Liver (tissue), 9 donors: ENCODE data around the gene SERPINF2. TPM values are rescaled to one million over a fixed set of nuclear protein-coding genes. Genes with fewer than 3 reads are reported as not detected.

Experiments
- DNase-seq: peaks from one replicate; pipeline ENCODE4 v3.0.0-alpha.2; 2017; ENCODE audit warnings: low spot score
- H3K27ac ChIP-seq, 2 donors: one replicate each; pipeline ENCODE4 v1.7.0; 2013; ENCODE audit warnings: inconsistent platforms in 2 of 2, low read length in 2 of 2, control low read depth in 1 of 2, low read depth in 1 of 2, mild to moderate bottlenecking in 1 of 2
- H3K27me3 ChIP-seq, 4 donors: one replicate each; pipeline versions ENCODE4 v1.6.1 to v1.7.0; 2013; ENCODE audit warnings: low read length in 3 of 4, inconsistent platforms in 1 of 4, mild to moderate bottlenecking in 1 of 4, moderate library complexity in 1 of 4; ENCODE audit not compliant: control insufficient read depth in 4 of 4, insufficient read depth in 4 of 4
- H3K36me3 ChIP-seq, 4 donors: one replicate each; pipeline versions ENCODE4 v1.6.1 to v1.7.0; 2013; ENCODE audit warnings: low read length in 3 of 4, mild to moderate bottlenecking in 3 of 4, low read depth in 1 of 4, moderate library complexity in 1 of 4; ENCODE audit not compliant: control insufficient read depth in 4 of 4, insufficient read depth in 3 of 4
- H3K4me1 ChIP-seq, 4 donors: one replicate each; pipeline versions ENCODE4 v1.6.1 to v1.7.0; 2013; ENCODE audit warnings: low read length in 3 of 4, mild to moderate bottlenecking in 3 of 4, moderate library complexity in 1 of 4; ENCODE audit not compliant: control insufficient read depth in 4 of 4, insufficient read depth in 4 of 4
- H3K4me3 ChIP-seq, 3 donors: one replicate each; pipeline versions ENCODE4 v1.6.1 to v1.7.0; 2013; ENCODE audit warnings: low read length in 3 of 3, control low read depth in 1 of 3, low read depth in 1 of 3, mild to moderate bottlenecking in 1 of 3
- H3K9ac ChIP-seq, 2 donors: one replicate each; pipeline ENCODE4 v1.7.0; 2013; ENCODE audit warnings: low read length in 2 of 2, mild to moderate bottlenecking in 2 of 2, moderate library complexity in 2 of 2, control low read depth in 1 of 2, low read depth in 1 of 2
- H3K9me3 ChIP-seq, 4 donors: one replicate each; pipeline versions ENCODE4 v1.6.1 to v1.7.0; 2013; ENCODE audit warnings: low read length in 3 of 4; ENCODE audit not compliant: control insufficient read depth in 4 of 4
- ATF3 ChIP-seq: IDR thresholded peaks from 2 replicates; pipeline ENCODE4 v1.6.1; 2016; ENCODE audit warnings: antibody characterized with exemption
- CTCF ChIP-seq: fragments of 150-350 bp; IDR thresholded peaks from 2 replicates; pipeline ENCODE4 v1.5.1; 2017; ENCODE audit warnings: improper control_type of control experiment, low read depth, low read length; ENCODE audit not compliant: missing input control
- EGR1 ChIP-seq, 2 donors: IDR thresholded peaks; 2 replicates each; pipeline ENCODE4 v1.6.1; 2016 to 2018; ENCODE audit warnings: antibody characterized with exemption in 2 of 2, low read depth in 2 of 2
- FOXA1 ChIP-seq: IDR thresholded peaks from 2 replicates; pipeline ENCODE4 v1.6.1; 2016; ENCODE audit warnings: antibody characterized with exemption
- FOXA2 ChIP-seq: IDR thresholded peaks from 2 replicates; pipeline ENCODE4 v1.6.1; 2016; ENCODE audit warnings: antibody characterized with exemption
- GABPA ChIP-seq, 2 donors: IDR thresholded peaks in 1 of 2; conservative IDR thresholded peaks in 1 of 2; 2 replicates each; pipeline ENCODE4 v1.6.1; 2016; ENCODE audit warnings: antibody characterized with exemption in 2 of 2, mild to moderate bottlenecking in 1 of 2, moderate library complexity in 1 of 2
- HNF4A ChIP-seq, 2 donors: conservative IDR thresholded peaks; 2 replicates each; pipeline ENCODE4 v1.6.1; 2016; ENCODE audit warnings: antibody characterized with exemption in 2 of 2, mild to moderate bottlenecking in 2 of 2
- HNF4G ChIP-seq: IDR thresholded peaks from 2 replicates; pipeline ENCODE4 v1.6.1; 2016; ENCODE audit warnings: antibody characterized with exemption
- JUND ChIP-seq, 2 donors: IDR thresholded peaks; 2 replicates each; pipeline ENCODE4 v1.6.1; 2016; ENCODE audit warnings: antibody characterized with exemption in 2 of 2
- MAX ChIP-seq: IDR thresholded peaks from 2 replicates; pipeline ENCODE4 v1.6.1; 2016; ENCODE audit warnings: antibody characterized with exemption
- NR2F2 ChIP-seq: IDR thresholded peaks from 2 replicates; pipeline ENCODE4 v1.6.1; 2016; ENCODE audit warnings: antibody characterized with exemption
- RAD21 ChIP-seq, 2 donors: IDR thresholded peaks; 2 replicates each; pipeline ENCODE4 v1.6.1; 2016; ENCODE audit warnings: antibody characterized with exemption in 2 of 2, mild to moderate bottlenecking in 2 of 2
- REST ChIP-seq: IDR thresholded peaks from 2 replicates; pipeline ENCODE4 v1.6.1; 2016; ENCODE audit warnings: antibody characterized with exemption, mild to moderate bottlenecking
- RXRA ChIP-seq, 2 donors: IDR thresholded peaks; 2 replicates each; pipeline ENCODE4 v1.6.1; 2017 to 2018; ENCODE audit warnings: antibody characterized with exemption in 2 of 2, mild to moderate bottlenecking in 1 of 2
- SP1 ChIP-seq: IDR thresholded peaks from 2 replicates; pipeline ENCODE4 v1.6.1; 2018; ENCODE audit warnings: antibody characterized with exemption, mild to moderate bottlenecking
- TAF1 ChIP-seq: conservative IDR thresholded peaks from 2 replicates; pipeline ENCODE4 v1.6.1; 2016; ENCODE audit warnings: antibody characterized with exemption, mild to moderate bottlenecking
- YY1 ChIP-seq: IDR thresholded peaks from 2 replicates; pipeline ENCODE4 v1.6.1; 2016; ENCODE audit warnings: antibody characterized with exemption, mild to moderate bottlenecking
- ZBTB33 ChIP-seq: IDR thresholded peaks from 2 replicates; pipeline ENCODE4 v1.6.1; 2016; ENCODE audit warnings: antibody characterized with exemption
- WGBS: extraction: QIAGEN DNeasy Blood & Tissue Kit; methylation state at CpG from one replicate; pipeline ENCODE4 v1.1.7; 2013; 5-methylcytosine and 5-hydroxymethylcytosine counted together
- polyA plus RNA-seq, 2 donors: library from polyadenylated mRNA; stranded (reverse) in 1 of 2; unstranded in 1 of 2; fragments of 200-250 nt in 1 of 2; fragments of >200 nt in 1 of 2; fragmentation: Nextera tagmentation in 1 of 2; extraction: Ambion mirVana in 1 of 2; gene quantifications; one replicate each; pipeline versions ENCODE4 v1.2.1 to v1.2.3, GENCODE V29; 2013 to 2015
- total RNA-seq, 2 donors: library from RNA; depleted of rRNA; stranded (reverse); fragments of >200 nt; gene quantifications; one replicate each; pipeline ENCODE4 v1.2.3, GENCODE V29; 2014
- donor health status: healthy.
- donor health status: healthy.
- donor health status: healthy.
- donor health status: healthy.
- donor health status: healthy.

Gene SERPINF2
- total and polyA plus RNA-seq, 4 donors: 477 to 1,248 (median 675) TPM

- DNase-seq: no peak
- Histone ChIP-seq H3K9ac (peak overlapping the region; percentile 24 to 87), H3K4me3 (peak overlapping the region; percentile 58 to 98 (median 87)), H3K4me1 (peaks cover 4 to 40% (median 25%) of the 10 kb centered on the region in 4 donors), H3K9me3 (no peaks in the 10 kb centered on the region), H3K27me3 (no peaks in the 10 kb centered on the region), H3K27ac (peak overlapping the region; percentile 72 to 82), H3K36me3 (peaks cover 0 to 4% (median 1%) of the 10 kb centered on the region in 4 donors)
- WGBS: 44% methylated on average over 2 of the region's 2 CpGs
- no peak for TF ChIP-seq NR2F2
- TF ChIP-seq ZBTB33: no peak
- TF ChIP-seq HNF4A (conservative IDR thresholded peaks at IDR 0.05): no peak
- no peak for TF ChIP-seq JUND (IDR thresholded peaks at IDR 0.05)
- TF ChIP-seq HNF4G: no peak
- TF ChIP-seq GABPA (IDR thresholded peaks at IDR 0.05 in 1 of 2, conservative IDR thresholded peaks at IDR 0.05 in 1 of 2): no peak
- no peak for TF ChIP-seq SP1
- TF ChIP-seq FOXA2: no peak
- TF ChIP-seq RXRA (IDR thresholded peaks at IDR 0.05): no peak
- no peak for TF ChIP-seq ATF3
- TF ChIP-seq CTCF: no peak
- TF ChIP-seq RAD21 (IDR thresholded peaks at IDR 0.05): no peak
- TF ChIP-seq MAX: no peak
- no peak for TF ChIP-seq YY1
- no peak for TF ChIP-seq EGR1 (IDR thresholded peaks at IDR 0.05; ENCODE audit: low read depth in 2 of 2)
- TF ChIP-seq TAF1: no peak
- TF ChIP-seq FOXA1: no peak
- no peak for TF ChIP-seq REST
Observed at GRCh38 chr17:1743088-1743439, 393 bp downstream of the SERPINF2 start.
